Keratinocyte (primary cell): ENCODE results near the gene APOE.

Experiments
- EZH2 ChIP-seq: IDR thresholded peaks from one replicate; pipeline ENCODE4 v1.6.1; 2012; ENCODE audit warnings: inconsistent platforms, mild to moderate bottlenecking, low read length, moderate library complexity
- TF ChIP-seq, protein P1 (sequence below), 3 experiments: IDR thresholded peaks in 1 of 3; conservative IDR thresholded peaks in 1 of 3; optimal IDR thresholded peaks in 1 of 3; 2 replicates in 2 of 3; 3 replicates in 1 of 3; pipeline versions ENCODE3 to v1.5.1; 2011; ENCODE audit warnings: low read length in 3 of 3, mild to moderate bottlenecking in 3 of 3, moderate library complexity in 2 of 3, control low read depth in 1 of 3, inconsistent platforms in 1 of 3; ENCODE audit not compliant: insufficient read depth in 2 of 3; ENCODE audit errors: extremely low read depth in 1 of 3

DNA sequence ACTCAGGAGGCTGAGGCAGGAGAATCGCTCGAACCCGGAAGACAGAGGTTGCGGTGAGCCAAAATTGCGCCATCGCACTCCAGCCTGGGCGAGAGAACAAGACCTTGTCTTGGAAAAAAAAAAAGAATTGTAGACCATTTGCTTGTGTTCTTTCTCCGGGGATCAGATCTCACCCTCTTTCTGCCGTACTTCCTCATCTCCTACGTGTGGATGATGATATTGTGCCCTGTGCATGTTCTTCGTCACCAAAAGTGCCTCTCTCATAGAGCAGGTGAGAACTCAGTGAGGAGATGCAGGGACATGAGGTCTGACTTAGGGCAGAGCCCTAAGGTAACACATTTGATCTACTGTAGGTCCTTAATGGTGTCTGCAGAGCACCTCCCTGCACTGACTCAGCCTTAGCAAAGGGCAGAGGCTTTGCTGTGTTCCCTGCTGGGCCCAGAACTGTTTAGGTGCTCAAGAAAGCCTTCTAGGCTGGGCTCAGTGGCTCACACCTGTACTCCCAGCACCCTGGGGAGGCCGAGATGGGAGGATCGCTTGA, 41.5 kb downstream of the APOE start:
- TF ChIP-seq, protein P1, sequence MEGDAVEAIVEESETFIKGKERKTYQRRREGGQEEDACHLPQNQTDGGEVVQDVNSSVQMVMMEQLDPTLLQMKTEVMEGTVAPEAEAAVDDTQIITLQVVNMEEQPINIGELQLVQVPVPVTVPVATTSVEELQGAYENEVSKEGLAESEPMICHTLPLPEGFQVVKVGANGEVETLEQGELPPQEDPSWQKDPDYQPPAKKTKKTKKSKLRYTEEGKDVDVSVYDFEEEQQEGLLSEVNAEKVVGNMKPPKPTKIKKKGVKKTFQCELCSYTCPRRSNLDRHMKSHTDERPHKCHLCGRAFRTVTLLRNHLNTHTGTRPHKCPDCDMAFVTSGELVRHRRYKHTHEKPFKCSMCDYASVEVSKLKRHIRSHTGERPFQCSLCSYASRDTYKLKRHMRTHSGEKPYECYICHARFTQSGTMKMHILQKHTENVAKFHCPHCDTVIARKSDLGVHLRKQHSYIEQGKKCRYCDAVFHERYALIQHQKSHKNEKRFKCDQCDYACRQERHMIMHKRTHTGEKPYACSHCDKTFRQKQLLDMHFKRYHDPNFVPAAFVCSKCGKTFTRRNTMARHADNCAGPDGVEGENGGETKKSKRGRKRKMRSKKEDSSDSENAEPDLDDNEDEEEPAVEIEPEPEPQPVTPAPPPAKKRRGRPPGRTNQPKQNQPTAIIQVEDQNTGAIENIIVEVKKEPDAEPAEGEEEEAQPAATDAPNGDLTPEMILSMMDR (optimal IDR thresholded peaks at IDR 0.05 in 1 of 3, IDR thresholded peaks at IDR 0.05 in 1 of 3, conservative IDR thresholded peaks at IDR 0.05 in 1 of 3; ENCODE audit: extremely low read depth in 1 of 3, insufficient read depth in 2 of 3, low read length in 3 of 3) = no peak
- TF ChIP-seq EZH2 = no peak
